Smooth muscle cell (in vitro differentiated cells): ENCODE measurements around the gene TMCC2. TPM values are rescaled to one million over a fixed set of nuclear protein-coding genes. Genes with fewer than 3 reads are reported as not detected.

Source experiments
- DNase-seq: peaks from one replicate; lab custom pipeline; 2025; ENCODE audit not compliant: unreplicated experiment; lab: John Stamatoyannopoulos, UW
- H2AFZ ChIP-seq: fragments of 200-600 bp; sonication (generic); 2 replicates; pipeline ENCODE4 v1.6.0; 2016; ENCODE audit warnings: antibody characterized with exemption, low read depth, mild to moderate bottlenecking
- H3F3A ChIP-seq: fragments of 200-600 bp; sonication (generic); 2 replicates; pipeline ENCODE4 v1.6.0; 2017; ENCODE audit warnings: antibody characterized with exemption, low read depth
- H3K27ac ChIP-seq: fragments of 200-600 bp; sonication (generic); 2 replicates; pipeline ENCODE4 v1.5.1; 2016; ENCODE audit warnings: low read depth, mild to moderate bottlenecking
- H3K27me3 ChIP-seq: fragments of 200-600 bp; sonication (generic); 2 replicates; pipeline ENCODE4 v1.6.1; 2016; ENCODE audit warnings: low read depth, mild to moderate bottlenecking
- H3K36me3 ChIP-seq: fragments of 200-600 bp; sonication (generic); 2 replicates; pipeline ENCODE4 v1.5.1; 2016; ENCODE audit warnings: low read depth
- H3K4me1 ChIP-seq: fragments of 200-600 bp; sonication (generic); 2 replicates; pipeline ENCODE4 v1.5.1; 2016; ENCODE audit warnings: low read depth
- H3K4me2 ChIP-seq: fragments of 200-600 bp; sonication (generic); 2 replicates; pipeline ENCODE4 v1.6.0; 2016; ENCODE audit warnings: mild to moderate bottlenecking
- H3K4me3 ChIP-seq: fragments of 200-600 bp; sonication (generic); 2 replicates; pipeline ENCODE4 v1.5.1; 2016; ENCODE audit warnings: mild to moderate bottlenecking
- H3K79me2 ChIP-seq: fragments of 200-600 bp; sonication (generic); 2 replicates; pipeline ENCODE4 v1.6.0; 2016; ENCODE audit warnings: low read depth, mild to moderate bottlenecking
- H3K9ac ChIP-seq: fragments of 200-600 bp; sonication (generic); 2 replicates; pipeline ENCODE4 v1.6.0; 2016; ENCODE audit warnings: low read depth
- H3K9me3 ChIP-seq: fragments of 200-600 bp; sonication (generic); replicated peaks from 2 replicates; pipeline ENCODE4 v1.5.1; 2016; ENCODE audit warnings: low read depth
- H4K20me1 ChIP-seq: fragments of 200-600 bp; sonication (generic); 2 replicates; pipeline ENCODE4 v1.6.0; 2016; ENCODE audit warnings: low read depth
- WGBS: methylation state at CpG from one replicate; pipeline ENCODE4 v1.1.7; 2016; ENCODE audit warnings: low lambda C conversion rate; 5-methylcytosine and 5-hydroxymethylcytosine counted together
- polyA plus RNA-seq: library from polyadenylated mRNA; unstranded; fragments of >200 nt; fragmentation: Nextera tagmentation; extraction: Ambion mirVana; gene quantifications from 2 replicates; pipeline ENCODE4 v1.2.1, GENCODE V29; 2016
- total RNA-seq: library from RNA; depleted of rRNA; stranded (reverse); fragments of >200 nt; gene quantifications from 2 replicates; pipeline ENCODE4 v1.2.3, GENCODE V29; 2014
- TF ChIP-seq, protein P1 (sequence below): fragments of 200-600 bp; sonication (generic); IDR thresholded peaks from 2 replicates; pipeline ENCODE4 v1.5.1; 2017; ENCODE audit warnings: borderline replicate concordance, mild to moderate bottlenecking, antibody characterized with exemption; ENCODE audit not compliant: insufficient read depth, poor library complexity, severe bottlenecking

Gene TMCC2
- total and polyA plus RNA-seq, 2 experiments from 2014 or later = 3.3 to 5.6 TPM

DNA sequence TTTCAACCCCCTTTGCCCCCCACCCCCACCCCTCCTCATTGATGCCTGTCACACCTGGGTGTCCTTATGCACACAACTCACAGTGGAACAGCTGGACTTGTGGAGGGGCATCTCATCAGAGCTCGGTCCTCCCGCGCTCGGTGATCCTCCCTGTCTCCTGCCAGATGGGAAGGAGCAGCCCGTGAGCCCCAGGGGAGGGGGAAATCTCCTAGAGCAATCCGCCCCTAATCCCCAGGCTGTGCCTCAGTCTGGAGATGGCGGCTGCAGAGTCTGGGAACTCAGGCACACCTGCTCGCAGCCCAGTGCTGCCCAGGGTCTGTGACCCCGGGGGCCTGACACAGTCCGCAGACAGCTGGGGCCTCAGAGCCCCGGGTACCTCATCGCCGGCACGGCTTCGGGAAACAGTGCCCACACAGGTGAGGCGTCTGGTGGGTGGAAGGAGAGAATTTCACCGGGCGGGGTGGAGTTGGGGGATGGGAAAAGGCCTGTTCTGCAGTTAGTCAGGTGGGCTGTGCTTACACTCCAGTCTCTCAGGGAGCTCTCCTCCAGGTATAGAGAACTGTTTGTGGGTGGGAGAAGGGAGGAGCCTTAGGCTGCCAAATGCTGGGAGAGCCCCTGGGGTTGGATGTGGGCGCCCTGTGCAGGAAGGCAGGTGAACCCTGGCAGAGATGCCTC is 29.3 kb downstream of the TMCC2 start:
- H3K79me2 ChIP-seq = no peaks in the 10 kb centered on the region
- TF ChIP-seq, protein P1, sequence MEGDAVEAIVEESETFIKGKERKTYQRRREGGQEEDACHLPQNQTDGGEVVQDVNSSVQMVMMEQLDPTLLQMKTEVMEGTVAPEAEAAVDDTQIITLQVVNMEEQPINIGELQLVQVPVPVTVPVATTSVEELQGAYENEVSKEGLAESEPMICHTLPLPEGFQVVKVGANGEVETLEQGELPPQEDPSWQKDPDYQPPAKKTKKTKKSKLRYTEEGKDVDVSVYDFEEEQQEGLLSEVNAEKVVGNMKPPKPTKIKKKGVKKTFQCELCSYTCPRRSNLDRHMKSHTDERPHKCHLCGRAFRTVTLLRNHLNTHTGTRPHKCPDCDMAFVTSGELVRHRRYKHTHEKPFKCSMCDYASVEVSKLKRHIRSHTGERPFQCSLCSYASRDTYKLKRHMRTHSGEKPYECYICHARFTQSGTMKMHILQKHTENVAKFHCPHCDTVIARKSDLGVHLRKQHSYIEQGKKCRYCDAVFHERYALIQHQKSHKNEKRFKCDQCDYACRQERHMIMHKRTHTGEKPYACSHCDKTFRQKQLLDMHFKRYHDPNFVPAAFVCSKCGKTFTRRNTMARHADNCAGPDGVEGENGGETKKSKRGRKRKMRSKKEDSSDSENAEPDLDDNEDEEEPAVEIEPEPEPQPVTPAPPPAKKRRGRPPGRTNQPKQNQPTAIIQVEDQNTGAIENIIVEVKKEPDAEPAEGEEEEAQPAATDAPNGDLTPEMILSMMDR = no peak
- peaks cover 6% of the 10 kb centered on the region for H3F3A ChIP-seq
- WGBS = 92% methylated on average over 19 of the region's 19 CpGs
- no peaks in the 10 kb centered on the region for H3K9me3 ChIP-seq
- H2AFZ ChIP-seq = no peak overlapping the region
- no peaks in the 10 kb centered on the region for H4K20me1 ChIP-seq
- no peak for DNase-seq
- H3K4me2 ChIP-seq = no peak overlapping the region
- no peak overlapping the region for H3K27ac ChIP-seq
- no peaks in the 10 kb centered on the region for H3K27me3 ChIP-seq
- H3K4me3 ChIP-seq = no peak overlapping the region
- H3K36me3 ChIP-seq = no peaks in the 10 kb centered on the region
- H3K4me1 ChIP-seq = peaks cover 21% of the 10 kb centered on the region
- H3K9ac ChIP-seq = no peak overlapping the region

DNA sequence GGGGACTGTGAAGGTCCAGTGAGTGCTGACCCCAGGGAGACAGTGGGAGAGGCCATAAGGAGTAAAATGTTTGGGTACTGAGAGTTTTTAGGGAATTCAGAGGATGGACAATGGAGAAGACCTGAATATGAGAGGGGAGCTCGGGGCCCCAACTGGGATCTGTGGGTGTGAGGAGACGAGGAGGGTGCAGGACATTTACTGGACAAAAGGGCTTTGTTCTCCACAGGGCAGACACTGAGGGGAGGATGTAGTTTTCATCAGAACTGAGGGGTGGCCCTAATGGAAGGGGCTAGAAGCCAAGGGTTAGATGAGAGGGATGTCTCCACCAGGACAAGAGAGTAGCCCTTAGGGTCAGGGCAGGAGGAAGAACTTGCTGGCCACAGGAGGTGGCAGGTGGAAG is 30.0 kb downstream of the TMCC2 start:
- peaks cover 27% of the 10 kb centered on the region for H3K4me1 ChIP-seq
- no peak for DNase-seq
- H4K20me1 ChIP-seq = no peaks in the 10 kb centered on the region
- TF ChIP-seq, protein P1 = no peak
- no peaks in the 10 kb centered on the region for H3K36me3 ChIP-seq
- no peaks in the 10 kb centered on the region for H3K79me2 ChIP-seq
- no peaks in the 10 kb centered on the region for H3K9me3 ChIP-seq
- no peak overlapping the region for H3K4me3 ChIP-seq
- no peak overlapping the region for H3K27ac ChIP-seq
- H2AFZ ChIP-seq = no peak overlapping the region
- no peak overlapping the region for H3K9ac ChIP-seq
- H3K27me3 ChIP-seq = no peaks in the 10 kb centered on the region
- 78% methylated on average over 2 of the region's 2 CpGs for WGBS
- no peak overlapping the region for H3K4me2 ChIP-seq
- peaks cover 6% of the 10 kb centered on the region for H3F3A ChIP-seq

DNA sequence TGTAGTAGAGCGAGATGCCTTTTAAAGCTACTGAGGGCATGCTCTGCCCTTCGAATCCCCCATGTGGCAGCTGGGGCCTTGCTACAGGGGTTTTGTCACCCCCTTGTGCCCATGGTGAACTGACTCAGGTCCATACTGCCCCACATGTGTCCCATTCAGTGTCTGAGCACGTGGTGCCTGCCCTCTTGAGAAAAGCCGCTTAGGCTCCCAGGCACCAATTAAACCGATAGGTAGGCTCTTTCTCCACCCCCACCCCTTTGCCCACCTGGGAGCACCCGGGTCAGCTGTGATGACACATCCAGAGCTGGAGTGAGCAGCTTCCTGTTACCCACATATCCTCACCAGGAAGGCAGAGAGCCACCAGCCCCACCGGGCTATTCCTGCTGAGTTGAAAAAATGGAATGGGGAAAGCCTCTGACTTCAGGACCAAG is 30.5 kb downstream of the TMCC2 start:
- 77% methylated on average over 7 of the region's 7 CpGs for WGBS
- TF ChIP-seq, protein P1 = no peak
- H3K36me3 ChIP-seq = no peaks in the 10 kb centered on the region
- peak overlapping the region; percentile 69 for H2AFZ ChIP-seq
- peak overlapping the region; percentile 88 for H3K9ac ChIP-seq
- H3K4me1 ChIP-seq = peaks cover 30% of the 10 kb centered on the region
- H3K27me3 ChIP-seq = no peaks in the 10 kb centered on the region
- H4K20me1 ChIP-seq = no peaks in the 10 kb centered on the region
- DNase-seq = no peak
- no peaks in the 10 kb centered on the region for H3K9me3 ChIP-seq
- peak overlapping the region; percentile 98 for H3K27ac ChIP-seq
- H3K79me2 ChIP-seq = no peaks in the 10 kb centered on the region
- H3K4me3 ChIP-seq = no peak overlapping the region
- H3F3A ChIP-seq = peaks cover 6% of the 10 kb centered on the region
- H3K4me2 ChIP-seq = peak overlapping the region; percentile 53

DNA sequence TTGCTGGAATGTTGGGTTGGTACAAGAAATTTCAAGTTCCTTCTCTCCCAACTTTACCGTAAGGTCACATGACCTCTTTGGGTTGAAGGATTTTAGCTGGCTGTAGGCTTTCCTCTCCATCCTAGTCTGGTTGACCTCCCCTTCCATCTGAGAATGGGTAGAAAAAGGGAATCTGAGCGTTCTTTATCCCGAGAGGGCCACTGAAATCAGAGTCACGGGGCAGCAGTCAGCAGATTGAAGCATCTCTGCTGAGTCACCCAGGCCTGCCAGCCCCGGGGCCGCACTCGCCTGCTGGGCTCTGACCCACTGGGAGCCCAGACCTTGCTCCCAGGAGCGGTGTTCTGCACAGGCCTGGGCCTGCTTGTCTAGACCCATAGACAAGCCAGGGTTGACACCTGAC is 31.0 kb downstream of the TMCC2 start:
- Histone ChIP-seq H3K27me3 (no peaks in the 10 kb centered on the region), H3F3A (peaks cover 6% of the 10 kb centered on the region), H3K36me3 (no peaks in the 10 kb centered on the region), H4K20me1 (no peaks in the 10 kb centered on the region), H3K4me3 (no peak overlapping the region), H3K9me3 (no peaks in the 10 kb centered on the region), H3K9ac (peak overlapping the region; percentile 88), H3K79me2 (no peaks in the 10 kb centered on the region), H3K27ac (peak overlapping the region; percentile 98), H3K4me2 (peak overlapping the region; percentile 55), H3K4me1 (peaks cover 30% of the 10 kb centered on the region), H2AFZ (peak overlapping the region; percentile 69)
- DNase-seq = peak; percentile 10
- 26% methylated on average over 8 of the region's 8 CpGs for WGBS
- TF ChIP-seq, protein P1 = no peak
